GM23248 (cell line): ENCODE data around the gene HAS3.

ENCODE experiments used
- EZH2 ChIP-seq: fragments of 200-600 bp; sonication (generic); IDR thresholded peaks from 2 replicates; pipeline ENCODE4 v1.6.1; 2018; ENCODE audit warnings: antibody characterized with exemption, mild to moderate bottlenecking; ENCODE audit not compliant: insufficient read depth, poor library complexity, severe bottlenecking
- EZH2phosphoT487 ChIP-seq: fragments of 200-600 bp; sonication (generic); IDR thresholded peaks from 2 replicates; pipeline ENCODE4 v1.6.1; 2018; ENCODE audit warnings: antibody characterized with exemption, moderate library complexity, mild to moderate bottlenecking, low read depth; ENCODE audit not compliant: insufficient read depth

DNA sequence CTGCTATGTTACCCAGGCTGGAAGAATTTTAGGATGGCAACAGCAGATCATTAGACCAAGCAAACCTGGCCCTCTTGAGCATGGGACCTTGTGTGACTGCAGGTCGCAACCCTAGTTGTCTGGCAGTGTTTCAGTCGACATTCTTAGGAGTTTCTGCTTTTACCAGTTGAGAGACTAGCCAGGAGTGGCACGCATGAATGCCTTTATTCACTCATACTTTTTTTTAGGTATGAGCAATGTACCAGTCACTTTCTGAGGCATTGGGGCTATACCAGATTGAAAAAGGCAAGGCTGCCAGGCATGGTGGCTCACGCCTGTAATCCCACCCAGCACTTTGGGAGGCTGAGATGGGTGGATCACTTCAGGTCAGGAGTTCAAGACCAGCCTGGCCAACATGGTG lies 28.2 kb upstream of the HAS3 start:
- no peak for TF ChIP-seq EZH2
- no peak for TF ChIP-seq EZH2phosphoT487
